ENCODE data around the gene BSN. TPM values are rescaled to one million over a fixed set of nuclear protein-coding genes. Genes with fewer than 3 reads are reported as not detected.

Gene BSN
- polyA plus RNA-seq, 1 donor (not counting 4 experiments of a cell fraction or from before 2014, with no cell fraction given), result under 0.01 TPM

GRCh38 chr3:49593041-49593440, 38.8 kb downstream of the BSN start:
- Histone ChIP-seq H3K9me1 (ENCODE audit: control insufficient read depth, extremely low read depth, insufficient read depth, low read length) (no peaks in the 10 kb centered on the region), H3K79me2 (ENCODE audit: control insufficient read depth, insufficient read depth, low read length) (no peaks in the 10 kb centered on the region), H3K27me3 (ENCODE audit: control insufficient read depth, extremely low read depth, insufficient read depth, low read length) (no peaks in the 10 kb centered on the region), H3K4me3 (ENCODE audit: control insufficient read depth in 2 of 3, extremely low read depth in 1 of 3, insufficient read depth in 2 of 3, low read depth in 1 of 3, low read length in 3 of 3) (no peak overlapping the region), H3K4me1 (ENCODE audit: control insufficient read depth, extremely low read depth, insufficient read depth, low read length) (no peaks in the 10 kb centered on the region), H3K36me3 (ENCODE audit: control insufficient read depth in 2 of 2, extremely low read depth in 1 of 2, insufficient read depth in 2 of 2, low read length in 2 of 2) (no peaks in the 10 kb centered on the region), H3K27ac (ENCODE audit: control insufficient read depth, insufficient read depth, low read length) (no peak overlapping the region), H3K4me2 (ENCODE audit: control insufficient read depth, extremely low read depth, insufficient read depth, low read depth, low read length) (no peak overlapping the region), H3K9ac (ENCODE audit: control insufficient read depth, extremely low read depth, insufficient read depth, low read length) (no peak overlapping the region), H3K9me3 (ENCODE audit: control insufficient read depth, low read depth, low read length) (no peaks in the 10 kb centered on the region), H4K20me1 (ENCODE audit: control insufficient read depth, extremely low read depth, insufficient read depth, low read length) (no peaks in the 10 kb centered on the region), H2AFZ (ENCODE audit: control insufficient read depth, low read length) (no peak overlapping the region)
- DNase-seq (ENCODE audit: low read depth, low spot score) (no peak), FAIRE-seq (no peak)
- dilution Hi-C loops (cut with MboI; ENCODE audit: extremely low pct_ligation_motif_present, low sequenced_read_pairs), result no loop called here
- TF ChIP-seq EZH2 (IDR thresholded peaks at IDR 0.05; ENCODE audit: low read length), result no peak
- no peak for TF ChIP-seq CTCF (optimal IDR thresholded peaks at IDR 0.05 in 1 of 3, IDR thresholded peaks at IDR 0.05 in 1 of 3, conservative IDR thresholded peaks at IDR 0.05 in 1 of 3; ENCODE audit: extremely low read depth in 1 of 3, insufficient read depth in 2 of 3, low read length in 3 of 3)

GRCh38 chr3:49600781-49601180, 46.5 kb downstream of the BSN start:
- no peak for FAIRE-seq
- Histone ChIP-seq H3K36me3 (ENCODE audit: control insufficient read depth in 2 of 2, extremely low read depth in 1 of 2, insufficient read depth in 2 of 2, low read length in 2 of 2) (no peaks in the 10 kb centered on the region), H2AFZ (ENCODE audit: control insufficient read depth, low read length) (no peak overlapping the region), H3K9me1 (ENCODE audit: control insufficient read depth, extremely low read depth, insufficient read depth, low read length) (no peaks in the 10 kb centered on the region), H3K9me3 (ENCODE audit: control insufficient read depth, low read depth, low read length) (no peaks in the 10 kb centered on the region), H3K4me1 (ENCODE audit: control insufficient read depth, extremely low read depth, insufficient read depth, low read length) (peaks cover 14% of the 10 kb centered on the region), H3K9ac (ENCODE audit: control insufficient read depth, extremely low read depth, insufficient read depth, low read length) (no peak overlapping the region), H3K27ac (ENCODE audit: control insufficient read depth, insufficient read depth, low read length) (no peak overlapping the region), H3K27me3 (ENCODE audit: control insufficient read depth, extremely low read depth, insufficient read depth, low read length) (no peaks in the 10 kb centered on the region), H4K20me1 (ENCODE audit: control insufficient read depth, extremely low read depth, insufficient read depth, low read length) (no peaks in the 10 kb centered on the region), H3K4me2 (ENCODE audit: control insufficient read depth, extremely low read depth, insufficient read depth, low read depth, low read length) (no peak overlapping the region), H3K4me3 (ENCODE audit: control insufficient read depth in 2 of 3, extremely low read depth in 1 of 3, insufficient read depth in 2 of 3, low read depth in 1 of 3, low read length in 3 of 3) (no peak overlapping the region), H3K79me2 (ENCODE audit: control insufficient read depth, insufficient read depth, low read length) (no peaks in the 10 kb centered on the region)
- DNase-seq (ENCODE audit: low read depth, low spot score), result no peak
- dilution Hi-C loops (cut with MboI; ENCODE audit: extremely low pct_ligation_motif_present, low sequenced_read_pairs), result no loop called here
- TF ChIP-seq EZH2 (IDR thresholded peaks at IDR 0.05; ENCODE audit: low read length), result no peak
- TF ChIP-seq CTCF (optimal IDR thresholded peaks at IDR 0.05 in 1 of 3, IDR thresholded peaks at IDR 0.05 in 1 of 3, conservative IDR thresholded peaks at IDR 0.05 in 1 of 3; ENCODE audit: extremely low read depth in 1 of 3, insufficient read depth in 2 of 3, low read length in 3 of 3), result no peak
